ENCODE results near the gene ANKFY1.
"Not testable (repeated sequence)": the region's sequence is repeated elsewhere in the genome, so short reads cannot be mapped to it uniquely, and the experiment has no call there.

ANKFY1 gene

GRCh38 chr17:4209611-4210010 lies 54.2 kb downstream of the ANKFY1 start:
- no peak for DNase-seq

- DNase-seq: no peak
These were observed 55.5 kb downstream of the ANKFY1 start for GRCh38 chr17:4208238-4208637.

- no peak for DNase-seq
These were observed 56.8 kb downstream of the ANKFY1 start for GRCh38 chr17:4206962-4207361.

GRCh38 chr17:4205917-4206316 lies 57.9 kb downstream of the ANKFY1 start:
- no peak for DNase-seq

GRCh38 chr17:4204710-4205173 lies 59.0 kb downstream of the ANKFY1 start:
- DNase-seq: no peak

- DNase-seq: no peak
These were observed 59.6 kb downstream of the ANKFY1 start for GRCh38 chr17:4204190-4204589.

- DNase-seq: no peak
These were observed 62.6 kb downstream of the ANKFY1 start for GRCh38 chr17:4201226-4201625.

- DNase-seq: no peak
These were observed 63.9 kb downstream of the ANKFY1 start for GRCh38 chr17:4199818-4200402.

- DNase-seq: no peak
These were observed 64.8 kb downstream of the ANKFY1 start for GRCh38 chr17:4198995-4199394.

- no peak for DNase-seq
These were observed 68.5 kb downstream of the ANKFY1 start for GRCh38 chr17:4195306-4195705.

GRCh38 chr17:4194796-4195195 lies 69.0 kb downstream of the ANKFY1 start:
- no peak for DNase-seq

- not testable (repeated sequence) for DNase-seq
These were observed 73.0 kb downstream of the ANKFY1 start for GRCh38 chr17:4190791-4191190.

GRCh38 chr17:4189280-4189679 lies 74.5 kb downstream of the ANKFY1 start:
- DNase-seq: no peak

GRCh38 chr17:4188076-4188475 lies 75.7 kb downstream of the ANKFY1 start:
- DNase-seq: no peak

- DNase-seq: no peak
These were observed 76.7 kb downstream of the ANKFY1 start for GRCh38 chr17:4187076-4187475.

- no peak for DNase-seq
These were observed 77.4 kb downstream of the ANKFY1 start for GRCh38 chr17:4186357-4186881.

- DNase-seq: no peak
These were observed 78.1 kb downstream of the ANKFY1 start for GRCh38 chr17:4185656-4186055.

- DNase-seq: no peak
These were observed 79.0 kb downstream of the ANKFY1 start for GRCh38 chr17:4184811-4185210.

GRCh38 chr17:4182043-4182442 lies 81.7 kb downstream of the ANKFY1 start:
- DNase-seq: no peak

- no peak for DNase-seq
These were observed 83.0 kb downstream of the ANKFY1 start for GRCh38 chr17:4180791-4181190.

- no peak for DNase-seq
These were observed 84.7 kb downstream of the ANKFY1 start for GRCh38 chr17:4179071-4179470.

- no peak for DNase-seq
These were observed 85.1 kb downstream of the ANKFY1 start for GRCh38 chr17:4178651-4179050.

GRCh38 chr17:4177806-4178205 lies 86.0 kb downstream of the ANKFY1 start:
- no peak for DNase-seq

GRCh38 chr17:4176808-4177472 lies 86.8 kb downstream of the ANKFY1 start:
- DNase-seq: no peak

All from NCI-H2029 treated with DMSO at 0.1 percent for 48 hours (cell line).